CD4-positive, alpha-beta T cell treated with Interleukin-21 for 1 hour (primary cell): ENCODE measurements around the gene FIBCD1.

Experiments
- DNase-seq: peaks from one replicate; pipeline ENCODE4 v3.0.0-alpha.2; 2020

Gene FIBCD1

DNA sequence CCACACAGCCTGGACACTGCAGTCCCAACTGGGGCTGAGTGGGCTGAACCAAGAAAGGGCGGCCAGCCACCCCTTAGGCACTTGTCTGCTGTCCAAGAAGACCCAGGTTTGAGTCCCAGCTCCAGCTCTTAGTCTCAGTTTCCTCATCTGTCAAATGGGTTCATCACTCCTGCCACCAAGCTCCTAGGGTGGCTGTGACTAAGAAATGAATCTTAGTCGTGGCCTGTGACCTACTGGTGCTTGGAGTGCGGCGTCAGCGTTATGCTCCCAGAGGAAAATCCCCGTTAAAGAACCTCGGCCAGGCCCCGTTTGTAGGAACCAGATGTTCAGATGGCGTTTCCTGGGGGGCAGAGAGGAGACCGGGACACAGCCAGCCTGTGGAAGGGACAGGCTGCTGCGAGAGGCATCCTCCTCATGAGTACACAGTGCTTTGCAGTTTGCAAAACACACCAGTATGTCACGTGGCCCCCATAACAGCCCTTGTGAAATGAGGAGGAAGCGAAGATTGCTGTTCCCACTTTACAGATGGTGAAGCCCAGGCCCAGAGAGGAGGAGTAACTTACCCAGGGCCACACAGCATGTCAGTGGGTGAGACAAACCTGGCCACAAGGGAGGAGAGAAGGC, 3.3 kb downstream of the FIBCD1 start:
- no peak for DNase-seq

DNA sequence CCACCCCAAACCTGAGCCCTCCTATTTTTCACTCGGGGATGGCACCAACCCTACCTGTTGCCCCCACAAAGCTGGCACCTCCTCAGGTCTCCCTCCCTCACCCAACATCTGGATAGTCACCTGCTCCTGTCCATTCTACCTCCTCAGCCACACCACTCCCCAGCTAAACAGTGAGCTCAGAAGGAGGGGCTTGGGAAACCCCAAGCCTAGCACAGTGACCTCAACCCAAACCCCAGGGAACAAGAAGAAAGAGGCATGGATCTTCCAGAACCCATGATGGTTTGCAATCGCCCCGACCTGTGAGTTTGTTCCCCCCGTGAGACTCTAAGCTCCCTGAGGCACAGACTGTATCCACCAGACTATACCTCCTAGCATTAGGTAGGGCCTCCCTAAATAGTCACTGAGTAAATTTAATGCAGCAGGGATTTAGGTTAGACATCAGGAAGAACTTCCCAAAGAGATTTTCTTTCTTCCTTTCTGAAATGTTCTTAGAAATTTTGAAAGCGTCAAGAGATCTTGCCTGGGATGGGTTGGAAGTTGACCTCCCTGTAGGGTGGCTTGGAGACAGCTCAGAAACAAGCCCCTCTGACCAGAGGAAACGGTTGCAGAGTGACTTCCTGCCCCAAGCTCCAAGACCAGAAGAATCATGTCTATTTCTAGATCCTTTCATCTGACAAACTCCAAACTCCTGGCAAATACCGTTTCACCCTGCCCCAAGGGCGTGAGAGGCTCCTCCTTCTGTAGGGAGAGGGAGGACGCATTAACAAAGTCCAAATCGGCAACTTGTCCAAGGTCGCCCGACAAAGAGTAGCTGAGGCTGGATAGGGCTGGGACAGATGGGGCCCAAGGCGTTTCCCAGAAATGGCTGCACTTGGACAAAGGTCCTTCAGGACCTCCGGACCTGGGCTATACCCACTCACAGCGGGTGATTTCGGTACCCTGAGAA, 4.1 kb downstream of the FIBCD1 start:
- no peak for DNase-seq

DNA sequence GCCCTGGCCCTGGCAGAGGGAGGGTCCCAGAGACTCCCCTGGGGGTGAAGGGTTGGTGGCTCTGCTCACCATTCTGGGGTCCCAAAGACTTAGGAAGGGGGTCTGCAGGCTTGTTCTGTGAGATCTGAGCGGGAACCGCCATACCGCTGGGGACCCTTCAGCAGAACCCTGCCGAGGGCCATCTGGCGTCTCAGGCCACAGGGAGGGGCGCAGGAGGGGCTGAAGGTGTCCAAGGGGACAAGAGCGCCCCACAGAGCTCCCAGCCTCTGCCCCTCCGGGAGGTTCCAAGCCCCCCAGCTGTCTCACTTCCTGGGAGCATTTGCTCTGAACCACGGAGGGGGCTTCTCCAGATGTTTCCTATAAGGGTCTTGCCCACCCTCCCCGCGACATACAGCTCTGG, 4.8 kb downstream of the FIBCD1 start:
- no peak for DNase-seq

DNA sequence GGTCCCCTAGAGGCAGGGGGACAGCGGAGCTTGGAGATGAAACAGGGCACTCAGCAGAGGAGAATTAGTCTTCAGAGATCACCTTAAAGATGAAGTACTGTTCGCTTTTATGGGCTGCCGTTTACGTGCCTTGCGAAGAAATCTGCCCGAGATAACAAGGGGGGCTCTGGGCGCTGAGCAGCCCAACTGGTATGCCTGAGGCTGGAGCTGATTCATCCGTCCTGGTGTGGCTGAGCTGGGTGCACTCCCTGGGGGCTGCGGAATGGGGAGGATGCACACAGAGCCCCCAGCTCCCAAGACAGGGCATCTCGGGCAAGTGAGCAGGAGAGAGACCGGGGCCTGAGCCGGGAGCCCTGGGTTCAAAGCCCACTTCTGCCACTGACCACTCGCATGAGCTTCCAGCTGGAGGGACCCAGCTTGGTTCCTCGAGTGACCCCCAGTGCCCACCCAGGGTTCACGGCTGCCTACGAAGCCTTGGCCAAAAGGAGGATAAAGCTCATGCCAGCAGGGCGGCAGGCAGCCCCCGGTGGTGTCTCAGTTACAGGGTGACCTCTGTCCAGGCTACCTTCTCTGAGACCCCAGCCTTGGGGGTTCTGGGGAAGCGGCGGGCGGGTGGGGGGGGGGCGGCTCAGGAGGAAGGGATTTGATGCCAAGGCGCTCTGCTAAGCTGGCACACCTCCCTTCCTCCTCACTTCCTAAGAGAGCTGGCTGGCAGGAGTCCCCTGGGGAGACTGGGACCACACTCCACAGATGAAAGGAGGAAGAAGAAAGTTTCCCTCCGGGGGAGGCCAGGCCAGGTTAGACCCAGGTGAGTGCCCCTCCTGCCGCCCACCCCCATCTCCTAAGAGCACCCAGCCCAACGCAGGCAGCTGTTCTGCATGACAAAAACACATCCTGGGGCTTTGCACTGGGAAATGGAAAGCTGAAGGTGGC, 5.7 kb downstream of the FIBCD1 start:
- no peak for DNase-seq

DNA sequence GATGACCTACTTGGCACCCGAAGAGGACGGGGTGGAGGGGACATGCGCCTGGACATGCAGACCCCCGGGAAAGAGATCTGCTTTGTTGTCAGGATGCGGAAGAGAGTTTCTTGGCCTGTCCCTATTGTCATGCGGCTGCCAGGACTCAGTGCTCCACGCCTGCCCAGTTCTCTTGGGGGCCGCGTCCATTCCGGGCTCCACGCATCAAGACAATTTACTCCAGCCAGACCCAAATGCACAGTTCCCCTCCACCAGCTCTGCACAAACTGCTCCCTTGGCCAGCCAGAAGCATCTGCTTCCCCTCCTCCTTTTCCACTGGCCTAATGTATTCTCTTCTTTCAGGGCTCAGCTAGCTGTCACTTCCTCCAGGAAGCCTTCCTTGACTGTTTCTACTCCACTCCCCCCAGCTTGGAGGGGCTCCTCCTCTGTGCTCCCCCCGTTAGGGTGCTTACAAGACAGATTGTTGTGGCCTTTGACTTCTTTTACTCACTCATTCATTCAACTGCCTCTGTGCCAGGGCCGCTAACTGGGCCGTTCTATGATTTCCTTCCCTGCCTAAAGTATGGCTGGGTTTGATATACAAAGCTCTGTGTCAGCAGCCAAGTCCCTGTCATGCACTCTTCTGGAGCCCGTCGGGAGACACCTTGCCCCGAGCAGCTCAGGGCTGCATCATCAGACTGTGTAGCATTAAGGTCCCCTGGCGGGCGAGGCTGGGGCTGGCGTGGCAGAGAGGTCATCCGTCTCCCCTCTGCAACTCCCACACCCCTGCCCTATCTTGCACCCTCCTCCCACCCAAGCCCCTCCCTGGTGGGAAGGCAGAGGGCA, 6.6 kb downstream of the FIBCD1 start:
- no peak for DNase-seq

DNA sequence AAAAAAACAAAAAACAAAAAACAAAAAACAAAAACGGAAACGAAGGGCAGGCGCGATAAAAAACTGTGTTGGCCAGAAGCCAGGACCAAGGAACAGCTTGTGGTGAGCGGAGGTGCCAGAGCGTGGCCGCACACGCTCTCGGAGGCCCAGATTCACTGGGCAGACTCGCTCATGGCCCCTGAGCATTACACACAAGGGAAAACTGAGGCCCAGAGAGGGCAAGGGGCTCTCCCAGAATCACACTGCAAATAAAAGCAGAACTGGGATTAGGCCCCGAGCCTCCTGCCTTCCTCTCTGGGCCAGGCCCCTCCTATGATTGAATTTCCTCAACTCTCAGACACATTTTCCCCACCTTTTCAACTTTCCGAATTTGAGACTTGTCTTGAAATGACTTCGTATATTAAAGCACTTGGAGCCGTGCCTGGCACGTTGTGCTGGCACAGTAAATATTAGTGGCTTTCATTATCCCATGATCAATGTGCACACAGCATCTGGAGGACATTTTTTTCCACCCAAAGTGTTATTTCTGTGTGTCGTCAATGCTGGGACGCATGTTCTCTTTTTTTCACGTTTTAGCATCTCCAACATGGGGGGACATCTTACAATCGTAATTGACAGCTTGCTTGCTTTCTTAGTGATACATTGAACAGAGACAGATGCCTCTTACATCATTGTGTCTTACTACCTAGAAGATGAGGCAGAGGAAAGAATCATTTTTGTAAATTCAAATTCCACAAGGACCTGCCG, 7.4 kb downstream of the FIBCD1 start:
- DNase-seq = no peak

DNA sequence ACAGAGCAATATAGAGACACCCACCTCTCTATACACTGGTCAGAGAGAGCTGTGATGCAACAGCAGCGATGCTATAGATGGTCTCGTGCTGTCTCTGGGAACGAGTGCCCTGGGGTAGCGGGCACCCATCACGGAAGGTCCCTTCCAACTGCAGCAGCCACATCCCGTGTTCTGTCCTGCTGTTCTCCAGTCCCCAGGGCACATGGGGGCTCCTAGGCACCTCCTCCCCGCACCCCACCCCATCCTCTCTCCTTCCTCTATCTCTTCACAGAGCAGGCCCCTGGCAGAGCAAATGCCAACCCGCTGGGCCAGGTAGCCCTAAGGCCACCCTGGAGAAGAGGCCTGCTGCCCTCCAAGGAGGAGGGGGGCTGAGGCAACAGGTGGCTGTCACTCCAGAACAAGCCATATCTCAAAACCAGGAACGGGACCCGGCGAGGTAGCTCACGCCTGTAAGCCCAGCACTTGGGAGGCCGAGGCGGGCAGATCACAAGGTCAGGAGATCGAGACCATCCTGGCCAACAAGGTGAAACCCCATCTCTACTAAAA, 8.2 kb downstream of the FIBCD1 start:
- DNase-seq = no peak

DNA sequence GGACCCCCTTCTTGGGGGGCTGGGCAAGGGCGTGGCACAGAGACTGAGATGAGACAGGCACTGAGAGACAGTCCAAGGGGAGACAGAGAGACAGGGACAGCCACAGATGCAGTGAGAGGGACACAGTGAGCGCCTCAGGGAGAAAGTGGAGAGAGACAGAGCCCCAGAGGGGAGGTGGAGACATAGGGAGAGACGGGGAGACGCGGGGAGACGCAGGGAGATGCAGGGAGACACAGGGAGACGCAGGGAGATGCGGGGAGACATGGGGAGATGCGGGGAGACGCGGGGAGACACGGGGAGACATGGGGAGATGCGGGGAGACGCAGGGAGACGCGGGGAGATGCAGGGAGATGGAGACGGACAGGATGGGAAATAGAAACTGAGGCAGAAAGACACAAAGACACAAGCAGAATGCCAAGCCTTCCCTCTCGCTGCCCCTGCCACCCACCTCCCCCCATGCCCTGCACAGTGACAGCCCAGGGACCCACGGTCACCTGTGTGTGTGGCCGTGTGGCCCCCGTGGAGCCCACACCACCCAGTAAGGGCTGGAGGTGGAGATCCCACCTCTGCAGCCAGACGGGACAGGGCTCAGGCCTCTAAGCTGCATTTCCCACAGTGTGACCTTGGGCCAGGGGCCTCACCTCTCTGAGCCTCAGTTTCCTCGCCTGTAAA, 8.8 kb downstream of the FIBCD1 start:
- DNase-seq = no peak

DNA sequence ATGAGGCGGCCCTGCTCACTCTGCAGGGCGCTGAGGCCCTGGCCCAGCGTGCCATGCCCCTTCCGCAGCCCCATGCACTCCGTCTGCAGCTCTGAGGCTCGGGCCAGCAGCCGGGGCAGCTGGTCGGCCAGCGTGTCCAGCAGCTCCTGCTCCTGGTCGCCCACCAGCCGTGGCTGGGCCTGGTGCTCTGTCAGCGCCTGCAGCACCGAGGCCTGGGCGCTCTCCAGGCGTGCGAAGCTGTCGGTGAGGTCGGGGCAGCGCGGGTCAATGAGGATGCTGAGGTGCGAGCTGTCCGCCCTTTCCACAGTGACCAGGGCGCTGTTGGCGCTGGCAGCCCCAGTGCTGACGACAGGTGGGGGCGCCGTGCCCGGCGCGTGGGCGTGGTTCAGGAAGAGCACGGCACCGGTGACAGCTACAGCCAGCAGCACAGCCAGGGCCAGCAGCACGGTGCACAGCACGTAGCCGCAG, 9.4 kb downstream of the FIBCD1 start:
- no peak for DNase-seq

DNA sequence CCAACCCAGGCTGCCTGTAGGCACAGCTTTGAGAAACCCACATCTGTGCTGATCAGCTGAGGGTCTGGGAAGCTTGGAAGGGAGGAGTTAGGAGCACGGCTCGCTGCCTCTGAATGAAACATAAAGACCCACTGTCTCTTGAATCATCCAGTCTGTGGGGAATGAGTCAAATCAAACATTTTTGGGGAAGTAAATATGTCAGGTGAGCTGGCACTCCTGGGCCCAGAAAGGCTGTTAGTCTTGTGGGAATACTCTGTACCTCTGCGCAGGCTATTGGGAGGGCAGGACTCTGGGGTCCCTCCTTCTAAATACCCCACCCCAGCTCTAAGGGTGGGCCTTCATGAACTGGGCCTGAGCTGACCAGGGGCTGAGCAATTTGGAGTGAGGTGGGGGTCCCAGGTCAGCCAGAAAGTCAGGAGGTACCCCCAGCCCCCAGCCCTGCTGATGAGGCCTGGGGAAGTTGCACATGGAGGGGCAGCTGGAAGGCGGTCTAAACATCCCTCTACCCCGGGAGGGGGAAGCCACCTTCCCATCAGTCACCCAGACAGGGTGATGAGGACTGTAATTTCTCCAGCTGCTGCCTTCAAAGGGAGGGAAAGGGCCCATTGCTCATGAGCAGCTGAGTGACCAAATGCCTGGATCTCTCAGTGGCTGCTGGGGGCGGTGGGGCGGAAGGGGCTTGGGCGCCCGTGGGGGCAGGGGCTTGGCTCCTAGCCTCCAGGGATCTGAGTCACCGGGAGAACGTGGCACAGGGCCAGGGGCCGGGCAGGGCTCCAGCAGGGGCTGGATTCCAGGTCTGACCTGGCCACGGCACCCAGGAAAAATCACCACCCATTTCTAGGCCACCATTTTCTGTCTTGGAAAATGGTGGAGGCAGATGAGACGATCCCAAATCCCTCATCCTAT, 10.8 kb downstream of the FIBCD1 start:
- no peak for DNase-seq

DNA sequence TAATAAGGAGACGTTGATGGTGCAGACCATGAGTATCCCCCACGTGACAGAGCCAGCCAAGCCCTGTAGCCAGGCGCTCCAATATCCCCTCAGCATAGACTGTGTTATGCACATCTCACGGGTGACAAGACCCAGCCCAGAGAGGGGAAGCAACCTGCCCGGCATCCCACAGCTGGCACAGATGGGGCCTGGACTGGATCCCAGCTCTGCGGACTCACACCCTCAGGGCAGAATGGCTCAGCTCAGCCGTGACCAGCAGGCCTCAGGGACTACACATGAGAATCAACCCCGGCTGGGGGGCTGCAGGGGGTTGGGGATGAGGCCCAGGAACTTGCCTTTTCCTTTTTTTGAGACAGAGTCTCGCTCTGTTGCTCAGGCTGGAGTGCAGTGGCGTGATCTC, 11.7 kb downstream of the FIBCD1 start:
- no peak for DNase-seq

DNA sequence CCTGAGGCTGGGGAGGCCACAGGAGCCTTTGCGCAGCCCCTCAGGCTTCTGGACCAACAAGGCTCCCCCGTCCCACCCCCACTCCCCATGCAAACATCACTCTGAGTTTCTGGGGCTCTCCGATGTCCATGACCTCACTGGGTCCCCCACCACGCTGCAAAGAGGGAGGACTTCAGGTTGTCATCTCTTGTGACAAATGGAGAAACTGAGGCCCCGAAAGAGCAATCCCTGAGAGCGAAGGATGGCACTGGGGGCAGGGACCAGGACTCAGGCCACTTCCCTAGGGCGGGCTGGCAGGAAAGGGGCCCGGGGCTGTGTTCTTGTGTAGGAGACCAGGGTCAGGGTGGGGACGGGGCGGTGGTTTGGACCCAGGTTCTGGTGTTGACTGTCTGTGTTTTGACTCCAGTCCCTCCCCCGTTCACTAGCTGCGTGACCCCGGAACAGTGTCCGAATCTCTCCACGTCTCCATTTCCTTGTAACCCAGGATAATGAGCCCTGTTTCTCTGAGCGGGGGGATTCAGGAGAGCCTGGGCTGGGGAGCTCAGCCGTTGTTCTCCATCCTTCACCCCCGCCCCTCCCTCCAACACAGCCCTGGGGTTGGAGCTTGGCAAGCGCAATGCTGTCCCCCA, 13.9 kb downstream of the FIBCD1 start:
- DNase-seq = no peak

DNA sequence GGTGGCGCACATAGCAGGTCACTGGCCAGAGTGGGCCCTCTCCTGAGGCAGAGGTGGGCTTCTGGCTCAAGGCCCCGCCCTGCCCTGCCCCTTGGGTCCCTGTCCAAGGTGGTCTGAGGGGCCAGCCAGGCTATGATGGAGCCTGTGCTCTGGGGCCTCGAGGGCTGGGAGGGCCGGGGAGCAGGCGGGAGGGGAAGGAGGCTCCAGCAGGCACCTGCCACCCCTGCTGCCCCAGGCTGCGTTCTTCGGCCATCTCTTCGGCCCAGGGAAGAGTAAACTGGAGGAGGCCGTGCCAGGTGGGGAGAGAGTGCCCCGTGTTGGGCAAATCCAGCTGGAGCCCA, 14.6 kb downstream of the FIBCD1 start:
- DNase-seq = no peak

DNA sequence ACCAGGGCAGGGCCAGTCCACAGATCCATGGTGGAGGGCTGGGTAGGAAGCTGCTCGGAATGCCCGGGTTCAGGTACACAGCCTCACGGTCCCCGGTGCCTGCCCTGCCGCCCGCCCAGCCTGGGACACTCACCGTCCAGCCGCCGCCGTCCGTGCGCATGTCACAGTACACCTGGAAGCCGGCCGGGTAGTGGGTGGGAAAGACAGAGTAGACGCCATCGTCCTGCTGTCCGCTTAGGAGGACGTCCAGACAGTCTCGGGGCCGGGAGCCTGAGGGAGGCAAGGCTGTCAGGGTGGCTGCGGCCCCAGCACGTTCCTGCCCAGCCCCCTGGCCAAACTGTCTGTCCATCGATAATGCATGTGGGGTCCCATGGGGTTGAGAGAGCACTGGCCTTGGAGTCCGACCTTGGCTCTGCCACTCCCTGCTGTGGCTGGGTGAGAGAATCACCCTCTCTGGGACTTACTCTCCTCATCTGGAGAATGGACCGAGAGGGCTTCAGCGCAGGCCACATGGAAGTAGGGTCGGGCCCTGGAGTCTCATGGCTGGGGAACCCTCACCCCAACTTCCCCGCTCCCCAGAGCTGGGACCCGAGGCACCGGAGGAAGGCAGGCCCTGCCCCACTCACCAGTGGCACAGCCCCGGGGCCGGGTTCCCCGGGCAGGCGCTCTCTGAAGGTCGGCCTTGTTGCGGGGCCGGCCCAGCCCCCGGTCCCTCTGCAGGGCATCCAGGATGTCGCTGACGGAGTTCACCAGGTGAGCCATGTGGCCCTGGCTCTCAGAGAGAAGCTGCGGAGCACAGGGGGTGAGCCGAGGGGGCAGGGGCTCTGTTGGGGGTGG, 15.2 kb downstream of the FIBCD1 start:
- DNase-seq = no peak

DNA sequence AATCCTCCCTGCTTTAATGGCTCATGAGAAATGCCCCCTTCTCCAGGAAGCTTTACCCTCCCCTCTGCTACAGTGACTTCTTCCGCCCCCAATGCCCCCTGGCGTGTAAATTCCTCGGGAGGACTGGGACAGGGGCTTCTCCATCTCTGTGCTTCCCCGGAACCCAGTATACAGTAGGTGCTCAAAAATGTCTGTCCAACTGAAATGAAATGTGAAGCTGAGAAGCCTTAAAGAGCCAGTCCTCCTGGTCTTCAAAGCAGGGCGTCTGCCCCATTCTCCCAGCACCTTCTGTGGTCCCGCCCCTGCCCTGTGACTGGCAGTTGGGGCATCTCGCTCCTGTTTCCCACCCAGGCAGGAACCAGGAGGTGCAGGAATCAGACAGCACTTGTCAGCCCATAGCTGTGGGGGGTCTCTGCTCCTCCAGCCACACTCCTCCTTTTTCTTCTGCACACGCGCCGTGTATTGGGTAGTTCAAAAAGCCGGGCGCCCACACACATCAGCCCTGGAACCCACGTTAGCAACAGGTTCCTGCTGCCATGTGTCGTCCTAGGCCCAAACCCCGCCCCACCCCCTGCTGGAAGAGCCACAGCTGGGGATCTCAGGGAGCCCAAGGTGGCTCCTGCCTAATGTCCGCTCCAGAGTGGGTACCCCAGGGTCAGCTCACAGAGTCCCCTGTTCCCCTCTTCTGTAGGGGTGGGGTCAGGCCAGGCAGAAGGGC, 16.0 kb downstream of the FIBCD1 start:
- DNase-seq = no peak

DNA sequence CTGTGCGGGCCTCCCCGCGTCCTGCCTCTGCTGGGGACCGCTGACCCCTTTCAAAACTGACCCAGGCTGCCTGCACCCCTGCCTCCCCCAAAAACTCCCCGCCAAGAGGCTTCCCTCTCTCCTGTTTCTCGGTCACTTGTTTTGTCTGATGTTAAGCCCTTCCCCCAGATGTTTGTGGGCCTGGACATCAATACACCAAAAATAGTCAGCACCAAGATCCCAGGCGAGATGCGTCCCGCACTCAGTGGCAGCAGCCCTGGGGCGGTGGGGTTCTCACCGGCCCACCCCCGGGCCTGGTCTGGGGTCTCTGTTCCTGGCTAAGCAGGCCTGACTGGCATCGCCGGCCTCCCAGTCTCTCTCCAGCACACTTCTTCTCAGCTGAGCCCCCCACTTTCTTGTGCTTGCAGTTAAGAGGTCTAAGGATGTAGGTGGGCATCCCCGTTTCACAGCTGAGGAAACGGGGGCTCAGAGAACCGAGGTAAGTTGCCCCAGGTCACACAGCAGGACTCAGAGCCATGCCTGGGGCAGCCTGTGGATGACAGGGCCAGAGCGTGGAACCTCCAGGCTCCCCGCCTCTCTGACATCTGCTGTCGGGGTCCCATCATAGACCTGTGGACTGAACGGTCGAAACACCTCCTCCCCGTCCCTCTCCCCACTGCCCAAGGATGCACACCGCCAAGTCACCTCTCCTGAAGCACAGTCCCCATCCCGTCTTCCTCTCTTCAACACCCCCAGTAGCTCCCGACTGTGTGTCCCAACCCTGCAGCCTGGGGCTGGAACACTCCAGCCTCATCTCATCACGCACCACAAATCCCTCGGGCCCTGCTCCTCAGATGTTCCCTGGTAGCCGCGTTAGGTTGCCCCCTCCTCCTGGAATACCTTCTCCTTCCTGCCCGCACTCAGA, 16.8 kb downstream of the FIBCD1 start:
- no peak for DNase-seq
